ENCODE measurements around the gene SPACA4.

Gene SPACA4

DNA sequence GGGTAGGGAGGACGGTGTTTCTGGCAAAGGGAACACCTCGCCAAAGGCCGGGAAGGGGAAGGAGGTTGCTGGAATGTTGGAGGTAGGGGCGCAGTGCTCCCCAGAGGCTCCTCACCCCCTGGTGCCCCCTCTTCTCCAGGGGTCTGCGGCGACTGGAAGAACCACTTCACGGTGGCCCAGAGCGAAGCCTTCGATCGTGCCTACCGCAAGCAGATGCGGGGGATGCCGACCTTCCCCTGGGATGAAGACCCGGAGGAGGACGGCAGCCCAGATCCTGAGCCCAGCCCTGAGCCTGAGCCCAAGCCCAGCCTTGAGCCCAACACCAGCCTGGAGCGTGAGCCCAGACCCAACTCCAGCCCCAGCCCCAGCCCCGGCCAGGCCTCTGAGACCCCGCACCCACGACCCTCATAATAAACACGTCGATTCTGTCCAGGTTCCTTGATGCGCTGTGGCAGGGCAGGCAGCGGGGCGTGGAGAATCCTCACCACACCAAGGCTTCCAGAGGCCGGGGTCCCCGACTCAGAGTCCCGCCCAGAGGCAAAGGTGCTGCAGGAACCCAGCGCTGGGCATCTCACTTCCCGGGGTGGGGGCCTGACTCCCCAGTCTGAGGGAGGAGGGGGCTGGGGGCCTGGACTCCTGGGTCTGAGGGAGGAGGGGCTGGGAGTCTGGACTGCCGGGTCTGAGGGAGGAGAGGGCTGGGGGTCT, 7.4 kb upstream of the SPACA4 start:
- DNase-seq, result no peak

DNA sequence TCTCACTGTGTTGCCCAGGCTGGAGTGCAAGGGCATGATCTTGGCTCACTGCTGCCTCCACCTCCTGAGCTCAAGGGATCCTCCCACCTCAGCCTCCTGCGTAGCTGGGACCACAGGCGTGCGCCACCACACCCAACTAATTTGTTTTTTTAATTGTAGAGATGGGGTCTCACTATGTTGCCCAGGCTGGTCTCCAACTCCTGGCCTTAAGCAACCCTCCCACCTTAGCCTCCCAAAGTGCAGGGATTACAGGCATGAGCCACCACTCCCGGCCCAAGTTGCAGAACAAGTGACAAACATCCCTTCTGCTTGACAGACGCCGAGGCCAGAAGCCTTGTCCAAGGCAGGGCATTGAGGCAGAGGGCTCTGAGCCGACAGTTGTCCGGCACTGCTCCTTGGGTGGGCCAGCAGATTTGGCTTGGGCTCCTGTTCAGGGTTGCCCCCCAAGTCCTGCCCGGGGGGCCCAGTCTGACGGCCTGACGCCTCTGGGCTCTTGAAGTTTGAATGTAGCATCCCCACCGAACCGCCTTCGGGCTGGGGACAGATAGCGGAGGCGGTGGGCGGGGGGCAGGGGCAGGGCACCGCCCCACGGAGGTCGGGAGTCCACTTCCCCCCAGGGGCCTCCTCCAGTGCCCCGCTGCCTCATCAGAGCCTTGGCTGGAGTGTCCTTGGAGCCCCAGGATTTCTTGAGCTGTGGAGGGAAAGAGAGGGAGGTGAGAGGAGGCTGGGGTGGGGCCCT, 5.7 kb upstream of the SPACA4 start:
- no peak for DNase-seq

DNA sequence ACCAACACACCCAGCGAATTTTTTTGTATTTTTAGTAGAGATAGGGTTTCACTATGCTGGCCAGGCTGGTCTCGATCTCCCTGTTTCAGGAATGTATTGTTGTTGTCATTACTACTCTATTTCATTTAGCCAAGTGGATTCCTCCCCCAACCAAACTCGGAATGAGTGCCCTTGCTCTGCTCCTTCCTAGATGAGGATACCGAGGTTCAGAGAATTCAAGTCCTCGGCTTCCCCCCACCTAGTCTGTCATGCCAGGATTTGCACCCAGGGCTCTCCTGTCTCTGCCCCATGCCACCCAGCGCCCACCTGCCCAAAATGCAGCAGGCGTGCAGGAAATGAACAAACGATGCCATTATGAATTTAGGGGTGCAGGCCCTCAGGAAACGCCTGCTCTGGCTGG, 3.5 kb upstream of the SPACA4 start:
- no peak for DNase-seq

DNA sequence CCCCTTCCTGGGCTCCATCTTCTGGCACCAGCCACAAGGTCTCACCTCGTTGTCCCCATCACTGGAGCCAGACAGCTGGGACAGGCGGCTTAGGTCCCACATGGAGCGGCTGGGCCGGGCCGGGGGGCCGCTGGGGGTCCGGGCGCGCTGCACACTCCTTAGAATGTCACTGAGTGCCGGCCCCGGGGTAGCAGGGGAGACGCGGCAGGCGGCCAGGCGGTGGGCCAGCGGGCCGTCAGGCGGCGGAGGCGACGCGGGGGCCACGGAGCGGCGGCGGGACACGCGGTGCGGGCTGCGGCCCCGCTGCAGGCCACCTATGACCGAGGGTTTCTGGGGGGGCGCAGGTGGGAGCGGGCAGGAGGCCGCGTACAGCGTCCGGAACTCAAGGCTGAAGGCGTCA, 3.1 kb upstream of the SPACA4 start:
- no peak for DNase-seq

DNA sequence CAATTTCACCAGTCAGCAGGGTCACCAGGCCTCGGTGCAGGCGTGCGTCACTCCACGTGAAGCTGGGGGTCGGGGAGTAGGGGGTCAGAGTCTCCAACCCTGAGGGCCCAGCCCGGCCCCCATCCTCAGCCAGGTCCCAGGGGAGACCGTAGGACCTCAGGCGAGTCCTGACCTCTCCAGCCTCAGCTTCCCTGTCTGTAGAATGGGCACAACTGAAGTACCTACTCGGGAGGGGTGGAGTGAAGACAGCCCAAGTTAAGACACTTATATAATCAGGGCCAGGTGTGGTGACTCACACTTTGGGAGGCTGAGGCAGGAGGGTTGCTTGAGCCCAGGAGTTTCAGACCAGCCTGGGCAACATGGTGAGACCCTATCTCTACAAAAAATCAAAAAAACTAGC, 2.7 kb upstream of the SPACA4 start:
- no peak for DNase-seq

DNA sequence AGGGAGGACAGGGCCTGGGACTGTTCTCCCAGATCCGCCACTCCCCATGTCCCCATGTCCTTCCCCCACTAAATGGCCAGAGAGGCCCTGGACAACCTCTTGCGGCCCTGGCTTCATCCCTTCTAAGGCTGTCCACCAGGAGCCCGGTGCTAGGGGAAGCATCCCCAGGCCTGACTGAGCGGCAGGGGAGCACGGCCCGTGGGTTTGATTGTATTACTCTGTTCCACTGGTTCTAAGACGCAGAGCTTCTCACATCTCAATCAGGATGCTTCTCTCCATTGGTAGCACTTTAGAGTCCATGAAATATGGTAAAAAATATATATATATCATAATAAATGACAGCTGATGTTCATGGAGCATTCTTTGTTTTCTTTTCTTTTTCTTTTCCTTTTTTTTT, 815 bp downstream of the SPACA4 start:
- DNase-seq, result no peak

DNA sequence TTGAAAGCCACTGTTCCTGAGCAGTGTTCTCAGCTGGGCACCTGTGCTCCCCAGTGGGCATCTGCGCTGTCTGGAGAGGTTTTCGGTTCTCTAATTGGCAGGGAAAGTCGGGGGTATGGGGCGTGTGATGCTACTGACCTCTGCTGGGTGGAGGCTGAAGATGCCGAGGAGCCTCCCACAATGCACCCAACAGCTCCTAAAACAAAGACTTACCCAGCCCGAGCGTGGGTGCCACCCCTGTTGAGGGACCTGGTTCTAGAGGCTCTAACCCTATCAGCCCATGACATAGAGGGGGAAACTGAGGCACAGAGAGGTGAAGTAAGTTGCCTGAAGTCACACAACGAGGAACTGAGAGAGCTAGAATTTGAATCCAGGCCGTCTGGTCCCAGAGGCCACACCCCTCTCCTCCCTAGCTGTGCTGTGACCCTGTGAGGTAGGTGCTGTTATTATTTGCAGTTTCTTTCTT, 2.3 kb downstream of the SPACA4 start:
- no peak for DNase-seq

DNA sequence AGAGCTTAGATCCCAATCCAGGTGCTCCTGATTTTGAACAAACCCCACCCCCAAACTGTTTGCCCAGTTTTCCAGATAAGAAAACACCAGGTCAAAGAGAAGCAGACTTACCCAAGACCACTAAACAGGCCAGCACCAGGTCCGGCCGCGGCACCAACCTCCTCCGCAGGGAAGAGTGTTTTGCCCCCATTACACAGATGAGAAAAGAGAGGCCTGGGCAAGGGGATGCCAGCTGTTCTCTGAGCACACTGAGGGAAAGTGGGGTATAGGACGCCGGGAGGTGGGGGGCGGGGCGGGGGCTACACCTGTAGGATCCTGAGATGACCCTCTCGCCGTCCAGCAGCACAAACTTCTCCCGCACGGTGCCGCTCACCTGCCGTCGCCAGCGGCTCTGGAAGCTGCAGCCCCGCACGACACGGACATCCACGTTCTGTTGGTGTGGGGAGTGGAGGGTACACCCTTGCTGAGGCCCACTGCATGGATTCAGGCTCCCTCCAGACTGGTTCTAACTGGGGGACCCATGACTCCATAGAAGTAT, 3.1 kb downstream of the SPACA4 start:
- DNase-seq, result no peak

DNA sequence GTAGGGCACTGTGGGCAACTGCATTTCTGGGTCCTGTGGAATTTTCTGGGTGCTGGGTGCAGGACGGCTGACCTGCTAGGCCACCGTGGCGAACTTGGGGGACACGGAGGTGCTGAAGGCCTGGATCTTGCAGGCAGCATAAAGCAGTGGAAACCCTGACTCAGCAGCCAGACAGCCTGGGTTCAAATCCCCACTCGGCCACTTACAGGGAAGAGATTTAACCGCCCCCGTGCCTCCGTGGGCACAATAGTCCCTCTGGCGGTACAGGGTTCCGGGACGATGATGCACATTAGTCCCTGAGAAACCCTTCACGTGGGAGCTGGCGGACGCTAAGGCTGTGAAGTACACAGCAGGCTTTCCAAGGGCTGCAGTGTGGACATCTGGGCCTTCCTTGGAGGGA, 5.3 kb downstream of the SPACA4 start:
- DNase-seq, result no peak

DNA sequence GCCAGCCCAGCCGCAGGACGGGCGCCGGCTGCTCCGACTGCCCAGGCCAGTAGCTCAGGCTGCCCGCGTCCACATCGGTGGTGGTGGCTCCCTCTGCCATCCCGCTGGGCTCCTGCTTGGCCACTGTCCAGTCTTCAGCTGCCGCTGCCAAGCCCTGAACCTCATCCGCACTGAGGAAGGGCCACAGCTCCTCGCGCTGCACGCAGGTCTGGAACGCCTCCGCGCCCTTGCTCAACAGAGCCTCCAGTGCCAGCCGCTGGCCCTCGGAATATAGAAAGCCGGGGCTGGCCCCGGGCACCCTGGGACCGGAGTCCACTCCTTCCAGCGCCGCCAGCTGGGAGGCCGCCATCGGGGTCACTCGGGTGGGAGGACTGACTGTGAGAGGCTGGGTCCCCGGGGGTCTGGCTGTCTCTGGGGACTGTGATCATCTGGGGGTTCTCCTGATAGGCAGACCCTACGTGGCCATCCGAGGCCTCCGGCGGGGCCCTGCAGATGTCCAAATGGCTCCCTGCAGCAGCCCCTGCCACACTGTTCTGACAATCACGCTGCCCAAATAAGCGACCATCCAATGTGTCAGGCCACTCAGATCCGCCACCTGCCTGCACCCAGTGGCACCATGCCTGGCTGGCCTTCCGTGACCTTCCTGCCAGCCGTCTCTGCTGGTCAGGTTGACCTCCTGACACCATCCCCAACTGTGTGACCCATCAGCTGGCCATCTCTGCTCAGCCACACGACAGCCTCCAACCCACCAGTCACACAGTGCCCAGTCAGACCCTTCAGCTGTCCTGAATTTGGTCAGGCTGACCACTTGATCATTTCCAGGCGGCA, 6.7 kb downstream of the SPACA4 start:
- no peak for DNase-seq

DNA sequence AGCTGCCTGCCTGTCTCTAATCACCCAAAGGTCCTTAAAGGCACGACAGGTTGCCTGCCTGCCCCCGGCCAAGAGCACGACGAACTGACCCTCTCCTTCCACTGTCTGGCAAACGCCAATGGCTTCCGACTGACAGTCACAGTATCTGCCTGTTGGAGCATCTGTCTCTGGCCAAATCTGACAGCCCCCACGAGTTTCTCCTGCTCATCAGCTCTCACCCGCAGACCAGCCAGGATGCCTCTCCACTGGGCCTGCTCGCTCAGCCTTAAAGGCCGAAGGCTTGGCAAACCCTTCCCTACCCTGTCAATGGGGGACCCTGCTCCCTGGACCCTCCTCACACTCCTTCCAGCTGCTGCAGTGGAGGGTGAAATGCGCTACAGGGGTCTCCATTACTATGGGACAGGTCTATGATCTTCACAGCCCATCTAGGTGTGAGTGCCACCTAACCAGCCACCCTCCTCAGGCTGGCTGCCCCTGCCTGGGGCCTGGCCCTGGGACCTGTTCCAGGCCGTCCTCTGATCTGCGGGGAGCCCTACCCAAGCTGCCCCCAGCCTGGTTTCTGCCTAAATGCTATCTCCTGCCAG, 7.4 kb downstream of the SPACA4 start:
- DNase-seq, result no peak

DNA sequence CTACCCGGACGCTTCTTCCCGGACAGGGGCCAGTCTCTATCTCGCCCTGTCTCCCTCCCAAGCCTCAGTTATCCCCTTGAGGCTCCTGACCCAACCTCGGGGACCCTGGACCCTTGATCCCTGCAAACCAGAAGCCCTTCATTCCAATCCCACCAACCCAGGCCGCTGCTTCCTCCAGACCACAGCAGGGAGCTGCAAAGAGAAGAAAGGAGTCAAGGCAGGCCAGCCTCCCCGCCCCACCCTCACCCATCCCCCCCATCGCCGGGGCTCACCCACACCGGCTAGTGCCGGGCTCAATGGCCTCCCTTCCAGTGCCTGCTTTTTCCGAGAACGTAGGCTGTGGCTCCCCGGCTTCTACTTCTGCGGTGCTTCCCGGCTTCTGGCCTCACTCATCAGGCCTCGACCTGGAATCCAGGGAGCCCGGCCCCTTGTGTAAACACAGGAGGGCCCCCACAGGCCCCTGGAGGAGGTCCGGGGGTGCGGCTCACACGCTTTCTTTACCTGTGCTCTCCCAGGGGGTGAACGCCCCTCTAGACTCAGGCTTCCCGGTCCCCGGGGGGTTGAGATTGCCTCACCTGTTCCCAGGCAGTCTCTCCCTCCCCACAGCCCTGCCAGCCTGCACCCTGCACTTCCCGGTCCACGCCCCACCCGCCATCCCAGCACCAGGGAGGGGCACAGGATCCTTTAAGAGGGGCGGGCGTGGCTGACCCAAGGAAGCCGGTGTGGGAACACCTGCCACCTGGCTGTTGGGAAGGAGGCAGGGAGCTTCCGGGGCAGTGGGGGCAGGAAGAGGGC, 8.1 kb downstream of the SPACA4 start, which contains the start of gene FAM83E:
FAM83E (minus strand) TSS at position 641 of the 795 bp plus-strand sequence. CDS start 1,704 bp downstream, outside the sequence.
- DNase-seq, result no peak

DNA sequence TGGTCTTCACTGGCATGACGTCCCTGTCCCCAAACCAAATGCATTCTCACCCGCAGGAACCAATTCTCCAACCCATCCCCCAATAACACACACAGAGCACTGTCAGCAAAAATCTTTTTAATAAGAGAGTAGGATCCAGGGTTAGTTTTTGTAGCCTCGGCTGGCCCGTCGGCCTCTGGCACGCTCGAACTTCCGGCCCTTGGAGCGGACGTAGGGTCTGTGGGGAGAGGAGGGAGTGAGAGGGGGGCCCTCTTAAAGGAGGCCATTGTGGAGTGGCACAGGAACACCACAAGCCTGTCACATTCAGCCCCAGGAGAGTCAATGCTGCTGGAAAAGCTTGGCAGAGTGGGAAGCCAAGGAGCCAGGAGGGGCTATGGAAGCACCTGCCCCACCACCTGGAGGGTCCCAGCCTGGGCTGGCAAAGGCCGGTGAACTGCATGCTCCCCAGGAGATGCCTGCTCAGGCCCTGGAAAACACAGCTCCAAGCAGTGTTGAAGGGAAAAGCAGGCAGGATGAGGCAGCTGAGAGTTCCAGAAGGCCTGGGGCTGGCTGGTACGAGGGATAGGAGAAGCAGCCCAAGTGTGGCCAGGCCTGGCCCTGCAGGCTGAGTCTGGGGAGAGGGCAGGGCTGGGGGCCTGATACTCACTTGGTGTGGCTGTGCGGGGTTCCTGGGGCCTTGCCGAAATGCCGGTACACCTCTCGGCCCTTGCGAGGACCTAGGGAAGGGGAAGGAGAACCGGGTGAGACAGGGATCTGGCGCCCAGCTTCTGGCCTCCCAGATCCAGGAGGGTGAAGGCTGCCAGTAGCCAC, 8.9 kb downstream of the SPACA4 start:
- DNase-seq, result no peak

DNA sequence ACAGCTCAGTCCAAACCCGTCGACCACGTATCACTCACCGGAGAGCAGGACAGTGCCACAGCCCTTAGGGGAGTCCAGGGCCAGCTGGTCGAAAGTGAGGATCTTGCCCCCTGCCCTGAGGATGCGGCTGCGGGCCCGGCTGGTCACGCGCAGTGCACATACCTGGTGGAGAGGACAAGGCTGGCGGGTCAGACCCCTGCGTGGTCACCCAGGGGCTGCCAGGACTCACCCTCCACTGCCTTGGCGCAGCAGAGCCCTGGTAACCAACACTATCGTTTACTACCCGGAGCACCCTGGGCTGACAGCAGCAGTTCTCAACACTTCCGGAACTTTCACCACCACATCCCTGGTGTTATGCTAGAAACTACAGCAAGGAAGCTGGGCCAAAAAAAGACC, 9.5 kb downstream of the SPACA4 start:
- DNase-seq, result no peak

DNA sequence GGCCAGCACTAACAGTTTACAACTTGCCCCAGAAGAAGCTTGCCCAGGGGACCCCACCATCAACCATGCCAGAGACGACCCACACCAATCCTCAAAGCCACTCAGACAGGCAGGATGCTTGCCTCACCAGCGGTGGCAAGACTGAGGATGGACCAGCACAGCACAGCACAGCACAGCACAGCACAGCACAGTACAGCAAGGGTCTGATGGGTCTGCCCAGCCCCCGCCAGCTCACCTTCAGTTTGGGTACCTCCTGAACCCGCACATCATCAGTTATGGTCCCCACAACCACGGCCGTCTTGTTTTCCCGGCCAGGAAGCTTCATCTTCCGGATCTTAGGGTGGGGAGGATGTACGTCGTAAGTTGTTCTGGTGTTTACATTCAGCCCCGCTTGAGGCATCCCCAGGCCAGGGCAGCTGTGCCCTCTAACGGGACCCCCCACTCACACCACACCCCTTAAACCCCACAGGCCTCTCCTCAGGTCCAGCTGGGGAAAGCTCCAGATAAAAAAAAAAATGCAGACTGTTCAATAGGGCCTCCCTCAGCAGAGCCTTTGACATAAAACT, 10.0 kb downstream of the SPACA4 start:
- no peak for DNase-seq

DNA sequence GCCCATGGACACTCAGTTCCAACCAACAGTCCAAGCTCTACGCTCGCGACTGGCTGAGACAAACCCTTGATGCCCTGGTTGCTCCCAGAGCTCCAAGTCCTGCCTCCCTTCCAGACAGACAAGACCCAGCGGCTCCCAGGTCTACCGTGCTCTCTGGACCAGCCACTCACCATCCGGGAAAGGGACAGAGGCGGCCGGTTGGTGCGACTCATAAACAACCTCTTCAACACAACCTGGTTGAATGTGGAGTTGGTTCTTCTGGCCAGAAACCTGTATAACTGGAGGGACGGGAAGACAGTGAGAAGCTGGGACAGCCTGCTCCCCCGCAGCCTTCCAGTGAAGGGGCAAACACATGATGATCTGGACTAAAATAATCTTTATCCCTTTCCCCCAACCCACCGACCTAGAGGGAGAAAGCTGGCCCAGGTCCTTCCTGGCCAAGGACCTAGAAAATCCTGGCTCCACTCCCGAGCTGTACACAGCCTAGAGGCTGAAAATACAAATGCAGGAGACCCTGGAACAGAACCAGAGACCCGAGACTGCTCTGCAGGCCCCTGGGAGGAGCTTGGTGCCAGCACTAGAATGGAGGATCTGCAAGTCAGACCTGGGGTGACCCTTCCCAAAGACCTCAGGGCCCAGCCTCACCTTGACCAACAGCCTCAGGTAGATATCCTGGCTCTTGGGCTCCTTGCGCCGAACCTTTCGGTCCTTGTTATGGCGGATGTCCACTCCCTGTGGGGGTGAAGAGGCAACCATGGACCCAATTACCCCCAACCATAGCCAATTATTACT, 10.8 kb downstream of the SPACA4 start:
- no peak for DNase-seq

DNA sequence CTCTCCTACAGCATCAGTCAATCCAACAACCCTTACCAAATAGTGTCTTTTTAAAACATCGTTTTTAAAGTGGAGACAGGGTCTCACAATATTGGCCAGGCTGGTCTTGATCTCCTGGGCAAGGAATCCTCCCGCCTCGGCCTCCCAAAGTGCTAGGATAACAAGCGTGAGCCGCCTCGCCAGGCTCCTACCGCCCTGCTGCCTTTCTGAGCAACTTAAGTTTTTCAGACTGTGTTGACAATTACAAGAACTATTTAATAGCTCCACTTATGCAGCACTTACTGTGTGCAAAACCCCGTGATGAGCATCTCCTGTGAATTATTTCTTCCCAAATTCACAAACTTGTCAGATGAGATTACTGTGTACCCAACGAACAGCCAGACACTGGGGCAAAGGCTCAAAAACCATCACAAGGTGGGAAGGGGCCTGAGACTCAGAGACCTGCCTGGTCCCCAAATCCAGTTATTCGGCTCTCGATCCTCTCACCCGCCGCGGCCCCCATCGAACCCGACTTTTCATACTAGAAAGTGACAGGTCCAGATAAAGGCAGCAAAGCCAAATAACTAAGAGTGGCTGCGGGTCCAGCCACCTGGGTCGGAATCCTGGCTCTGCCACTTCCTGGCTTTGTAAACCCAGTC, 11.9 kb downstream of the SPACA4 start:
- no peak for DNase-seq

DNA sequence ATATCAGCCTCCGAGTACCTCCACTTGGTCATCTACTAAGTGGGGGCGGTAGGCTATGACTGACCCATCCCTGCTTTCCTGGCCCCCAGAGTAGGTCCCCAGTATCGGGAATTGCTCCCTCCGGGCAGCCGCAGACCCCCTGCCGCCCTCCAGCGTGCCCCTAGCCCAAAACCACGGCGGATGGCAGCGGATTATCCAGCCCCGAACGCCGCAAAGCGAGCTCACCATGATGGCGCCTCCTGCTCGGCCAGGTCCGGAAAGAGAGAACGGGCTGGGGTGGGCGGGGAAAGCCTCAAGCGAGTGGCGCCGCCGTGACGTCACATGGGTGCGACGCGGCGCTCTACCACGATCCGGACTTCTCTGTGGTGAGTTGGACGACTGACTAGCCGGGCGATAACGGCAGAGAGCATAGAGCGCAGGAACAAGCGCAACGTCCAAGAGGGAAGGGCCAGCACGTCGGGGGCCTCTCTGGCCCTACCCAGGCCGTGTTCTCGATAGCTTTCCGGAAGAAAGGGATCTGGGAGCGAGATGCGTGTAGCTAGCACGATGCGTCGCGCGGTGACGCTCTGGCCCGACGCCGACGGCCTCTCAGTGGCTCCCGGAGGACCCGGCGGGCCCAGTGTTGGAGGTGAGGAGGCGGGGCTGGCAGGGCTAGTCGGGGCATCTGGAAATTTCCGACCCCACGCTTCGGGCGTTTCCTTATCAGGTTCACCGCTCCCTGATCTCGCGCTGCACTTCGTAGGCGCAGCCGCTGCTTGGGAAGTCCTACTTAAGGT, 12.6 kb downstream of the SPACA4 start, which contains the start of the genes RPL18 and SPHK2:
RPL18 (minus strand) TSS at position 263 of the 776 bp plus-strand sequence; CDS start at position 228, 35 bp downstream.
SPHK2 (plus strand) TSS at position 591 of the 776 bp plus-strand sequence. CDS start 1,009 bp downstream, outside the sequence.
- peak; percentile 97 for DNase-seq
